ENCODE results near the gene DNMBP. TPM values are rescaled to one million over a fixed set of nuclear protein-coding genes. Genes with fewer than 3 reads are reported as not detected.

The DNMBP gene
- total and polyA plus RNA-seq, 2 of the 4 experiments (the other 2 are of a cell fraction), result 10.9 to 13.6 TPM

GRCh38 chr10:99921948-99922347 is 87.8 kb downstream of the DNMBP start:
- no peak for TF ChIP-seq NFE2L2 (IDR thresholded peaks at IDR 0.05; ENCODE audit: low read depth, low read length)
- TF ChIP-seq CHD1 (IDR thresholded peaks at IDR 0.05; ENCODE audit: low read depth, low read length), result no peak
- no peak for TF ChIP-seq RAD21 (IDR thresholded peaks at IDR 0.05; ENCODE audit: low read length)
- TF ChIP-seq BHLHE40 (IDR thresholded peaks at IDR 0.05; ENCODE audit: low read depth, low read length), result no peak
- no peak for TF ChIP-seq FOS (IDR thresholded peaks at IDR 0.05; ENCODE audit: low read depth, low read length)
- no peak for TF ChIP-seq MXI1 (IDR thresholded peaks at IDR 0.05; ENCODE audit: borderline replicate concordance, low read depth, low read length)
- no peak for TF ChIP-seq SMC3 (IDR thresholded peaks at IDR 0.05; ENCODE audit: low read depth, low read length)
- no peak for TF ChIP-seq USF2 (IDR thresholded peaks at IDR 0.05; ENCODE audit: low read depth, low read length)
- no peak for TF ChIP-seq POLR2A (IDR thresholded peaks at IDR 0.05; ENCODE audit: low read depth, low read length)
- no peak for TF ChIP-seq MAFK (IDR thresholded peaks at IDR 0.05; ENCODE audit: low read depth, low read length)
- no peak for TF ChIP-seq RFX5 (IDR thresholded peaks at IDR 0.05; ENCODE audit: low read depth, low read length)
- TF ChIP-seq MAZ (IDR thresholded peaks at IDR 0.05; ENCODE audit: borderline replicate concordance, low read depth, low read length), result no peak
- TF ChIP-seq CEBPB (IDR thresholded peaks at IDR 0.05; ENCODE audit: low read depth, low read length), result no peak
- TF ChIP-seq CTCF (conservative IDR thresholded peaks at IDR 0.05; ENCODE audit: low read depth, low read length), result no peak
- no peak for TF ChIP-seq RCOR1 (IDR thresholded peaks at IDR 0.05; ENCODE audit: insufficient replicate concordance, low read length)
- no peak for TF ChIP-seq ELK1 (IDR thresholded peaks at IDR 0.05; ENCODE audit: borderline replicate concordance, low read depth, low read length)
- Histone ChIP-seq H3K4me1 (ENCODE audit: control insufficient read depth, insufficient read depth, low read length) (peaks cover 8% of the 10 kb centered on the region), H2AFZ (replicated peaks; ENCODE audit: low read length, poor library complexity) (no peak overlapping the region), H2BK5ac (ENCODE audit: low read depth, low read length, poor library complexity, severe bottlenecking) (no peak overlapping the region), H3K23ac (ENCODE audit: low read depth, low read length) (no peak overlapping the region), H3K14ac (replicated peaks; ENCODE audit: low read depth, low read length) (no peak overlapping the region), H2BK15ac (ENCODE audit: low read depth, low read length) (no peak overlapping the region), H3K27ac (ENCODE audit: insufficient read depth, low read length) (no peak overlapping the region), H3K18ac (ENCODE audit: low read depth, low read length) (no peak overlapping the region), H3K79me1 (ENCODE audit: low read depth in 1 of 2, low read length in 2 of 2) (peaks cover 36 to 81% of the 10 kb centered on the region in 2 experiments), H3K9me3 (ENCODE audit: control insufficient read depth, insufficient read depth, low read length) (no peaks in the 10 kb centered on the region), H3K4me3 (ENCODE audit: insufficient read depth, low read depth, low read length) (no peak overlapping the region), H2BK20ac (ENCODE audit: low read depth, low read length) (no peak overlapping the region), H3K9me1 (ENCODE audit: insufficient read depth, low read length) (peaks cover 13% of the 10 kb centered on the region), H3K4me2 (ENCODE audit: low read depth, low read length) (no peak overlapping the region), H2AK5ac (ENCODE audit: low read depth, low read length) (no peak overlapping the region), H3K4ac (ENCODE audit: low read depth, low read length) (no peak overlapping the region), H3K9ac (ENCODE audit: low read depth, low read length) (no peak overlapping the region), H3K56ac (ENCODE audit: extremely low read depth, insufficient read depth, low read length) (no peak overlapping the region), H4K91ac (ENCODE audit: insufficient read depth, low read depth, low read length) (no peak overlapping the region), H3K36me3 (ENCODE audit: control insufficient read depth, insufficient read depth, low read length) (no peaks in the 10 kb centered on the region; the same call in 1 of the 2 replicates), H4K8ac (ENCODE audit: low read depth in 2 of 2, low read length in 2 of 2) (no peak overlapping the region), H2AK9ac (replicated peaks; ENCODE audit: low read depth, low read length, poor library complexity) (no peak overlapping the region), H2BK120ac (ENCODE audit: low read depth, low read length) (no peak overlapping the region), H3K27me3 (ENCODE audit: control insufficient read depth, insufficient read depth, low read length) (no peaks in the 10 kb centered on the region), H4K20me1 (ENCODE audit: insufficient read depth, low read length) (peaks cover 8% of the 10 kb centered on the region; the same call in 1 of the 2 replicates), H4K5ac (ENCODE audit: low read depth, low read length) (no peak overlapping the region)
- POLR2A ChIA-PET (ENCODE audit: unreplicated experiment), result no interaction called here
- WGBS, 2 experiments (ENCODE audit: extremely low coverage in 2 of 2, insufficient read length in 1 of 2), result 92% methylated on average over 2 of the region's 2 CpGs; no CpG with 5 or more reads in 1 of the 2 experiments
- intact Hi-C loops (cut with micrococcal nuclease) (no loop called here), dilution Hi-C loops (cut with HindIII; ENCODE audit: low sequenced_read_pairs, unreplicated experiment) (no loop called here), in situ Hi-C loops (cut with MboI; ENCODE audit: low sequenced_read_pairs) (no loop called here)
- ATAC-seq (ENCODE audit: low read depth), result no peak
- CTCF ChIA-PET, result no interaction called here
- DNase-seq, result no peak
- no TSS peak for BruUV-seq (replicated peaks)
